IMR-90 (cell line): ENCODE measurements around the gene CTDSPL. TPM values are rescaled to one million over a fixed set of nuclear protein-coding genes. Genes with fewer than 3 reads are reported as not detected.
A peak's percentile ranks its signal among the peaks of the same experiment; 100 is the strongest.

Experiments used
- ATAC-seq: fragments of 200-7000 bp; cut with Tn5 transposase; 2 replicates; pipeline ENCODE4 v1.9.1; 2020; ENCODE audit warnings: low read depth, mild to moderate bottlenecking, moderate library complexity
- BruUV-seq: library from RNA; stranded (reverse); fragments of 400-500 nt; replicated peaks from 2 replicates; lab custom pipeline; 2021; lab: Mats Ljungman, UMichigan
- CTCF ChIA-PET: fragments of 300-600 bp; formaldehyde crosslinking; extraction: SDS; loops from one replicate; lab custom pipeline; 2021; ENCODE audit warnings: antibody characterized with exemption; lab: Yijun Ruan, JAX
- POLR2A ChIA-PET: fragments of 300-600 bp; sonication (Branson Sonifier 250); formaldehyde crosslinking; loops from one replicate; lab custom pipeline; 2022; ENCODE audit warnings: antibody characterized with exemption; ENCODE audit not compliant: unreplicated experiment; lab: Charles Lee
- DNase-seq: peaks from one replicate; pipeline ENCODE4 v3.0.0; 2013
- H2AFZ ChIP-seq: replicated peaks from 2 replicates; pipeline ENCODE3; 2013; ENCODE audit warnings: low read length, mild to moderate bottlenecking; ENCODE audit not compliant: poor library complexity
- H2AK5ac ChIP-seq: 2 replicates; pipeline ENCODE4 v1.6.1; 2013; ENCODE audit warnings: low read depth, low read length, inconsistent platforms
- H2AK9ac ChIP-seq: replicated peaks from 2 replicates; pipeline ENCODE3; 2013; ENCODE audit warnings: mild to moderate bottlenecking, low read depth, low read length, moderate library complexity; ENCODE audit not compliant: poor library complexity
- H2BK120ac ChIP-seq: 2 replicates; pipeline ENCODE4 v1.6.1; 2013; ENCODE audit warnings: low read depth, low read length, inconsistent platforms
- H2BK15ac ChIP-seq: 3 replicates; pipeline ENCODE4 v1.6.1; 2013; ENCODE audit warnings: low read depth, low read length, inconsistent platforms
- H2BK20ac ChIP-seq: 2 replicates; pipeline ENCODE4 v1.6.1; 2013; ENCODE audit warnings: low read depth, mild to moderate bottlenecking, inconsistent platforms, low read length, moderate library complexity
- H2BK5ac ChIP-seq: 2 replicates; pipeline ENCODE4 v1.6.1; 2013; ENCODE audit warnings: mild to moderate bottlenecking, low read depth, low read length, inconsistent platforms; ENCODE audit not compliant: poor library complexity, severe bottlenecking
- H3K14ac ChIP-seq: replicated peaks from 2 replicates; pipeline ENCODE4 v1.6.1; 2013; ENCODE audit warnings: low read depth, low read length, inconsistent platforms
- H3K18ac ChIP-seq: 2 replicates; pipeline ENCODE4 v1.6.1; 2013; ENCODE audit warnings: low read depth, low read length, control low read depth
- H3K23ac ChIP-seq: 2 replicates; pipeline ENCODE4 v1.6.1; 2013; ENCODE audit warnings: low read depth, low read length, inconsistent platforms
- H3K27ac ChIP-seq: 2 replicates; pipeline ENCODE4 v1.5.1; 2013; ENCODE audit warnings: mild to moderate bottlenecking, control low read depth, low read length; ENCODE audit not compliant: insufficient read depth
- H3K27me3 ChIP-seq: 2 replicates; pipeline ENCODE4 v1.6.1; 2013; ENCODE audit warnings: low read length; ENCODE audit not compliant: control insufficient read depth, insufficient read depth
- H3K36me3 ChIP-seq: 2 replicates; pipeline ENCODE4 v1.6.1; 2013; ENCODE audit warnings: low read length, mixed read lengths; ENCODE audit not compliant: control insufficient read depth, insufficient read depth
- H3K4ac ChIP-seq: 2 replicates; pipeline ENCODE4 v1.6.1; 2013; ENCODE audit warnings: low read depth, low read length, inconsistent platforms
- H3K4me1 ChIP-seq: 2 replicates; pipeline ENCODE4 v1.6.1; 2013; ENCODE audit warnings: low read length, mixed read lengths; ENCODE audit not compliant: control insufficient read depth, insufficient read depth
- H3K4me2 ChIP-seq: 2 replicates; pipeline ENCODE4 v1.6.1; 2013; ENCODE audit warnings: low read depth, mild to moderate bottlenecking, control low read depth, low read length, moderate library complexity
- H3K4me3 ChIP-seq: 2 replicates; pipeline ENCODE4 v1.5.1; 2013; ENCODE audit warnings: low read depth, mild to moderate bottlenecking, control low read depth, low read length, moderate library complexity; ENCODE audit not compliant: insufficient read depth
- H3K56ac ChIP-seq: 2 replicates; pipeline ENCODE4 v1.6.1; 2013; ENCODE audit warnings: low read length, inconsistent platforms; ENCODE audit not compliant: insufficient read depth; ENCODE audit errors: extremely low read depth
- H3K79me1 ChIP-seq, 2 experiments: 2 replicates each; pipeline ENCODE4 v1.6.1; 2013; ENCODE audit warnings: low read length in 2 of 2, inconsistent platforms in 1 of 2, low read depth in 1 of 2
- H3K9ac ChIP-seq: 2 replicates; pipeline ENCODE4 v1.6.1; 2013; ENCODE audit warnings: low read depth, low read length, control low read depth
- H3K9me1 ChIP-seq: 2 replicates; pipeline ENCODE4 v1.6.1; 2013; ENCODE audit warnings: low read length, inconsistent platforms; ENCODE audit not compliant: insufficient read depth
- H3K9me3 ChIP-seq: 2 replicates; pipeline ENCODE4 v1.6.1; 2013; ENCODE audit warnings: low read length; ENCODE audit not compliant: control insufficient read depth, insufficient read depth
- H4K20me1 ChIP-seq: 2 replicates; pipeline ENCODE4 v1.6.1; 2013; ENCODE audit warnings: low read length, inconsistent platforms; ENCODE audit not compliant: insufficient read depth
- H4K5ac ChIP-seq: 2 replicates; pipeline ENCODE4 v1.6.1; 2013; ENCODE audit warnings: mild to moderate bottlenecking, low read depth, low read length, control low read depth
- H4K8ac ChIP-seq, 2 experiments: 2 replicates each; pipeline ENCODE4 v1.6.1; 2013; ENCODE audit warnings: low read depth in 2 of 2, low read length in 2 of 2, control low read depth in 1 of 2, inconsistent platforms in 1 of 2
- H4K91ac ChIP-seq: 2 replicates; pipeline ENCODE4 v1.6.1; 2013; ENCODE audit warnings: low read depth, low read length, inconsistent platforms; ENCODE audit not compliant: insufficient read depth
- BHLHE40 ChIP-seq: fragments of 150-350 bp; IDR thresholded peaks from 2 replicates; pipeline ENCODE4 v1.6.1; 2016; ENCODE audit warnings: mild to moderate bottlenecking, low read depth, low read length
- MAZ ChIP-seq: IDR thresholded peaks from 2 replicates; pipeline ENCODE4 v1.6.1; 2012; ENCODE audit warnings: low read depth, mild to moderate bottlenecking, low read length, improper control_type of control experiment, moderate library complexity, borderline replicate concordance
- RAD21 ChIP-seq: IDR thresholded peaks from 2 replicates; pipeline ENCODE4 v1.6.1; 2012; ENCODE audit warnings: low read length, improper control_type of control experiment
- SMC3 ChIP-seq: fragments of 150-350 bp; IDR thresholded peaks from 2 replicates; pipeline ENCODE4 v1.6.1; 2016; ENCODE audit warnings: low read depth, mild to moderate bottlenecking, antibody characterized with exemption, low read length, moderate library complexity
- WGBS, 2 experiments: methylation state at CpG; one replicate each; pipeline versions ENCODE4 v1.1.5 to v1.1.7; 2013; ENCODE audit warnings: missing lambda C conversion rate in 2 of 2; ENCODE audit not compliant: insufficient read length in 1 of 2; ENCODE audit errors: extremely low coverage in 2 of 2; 5-methylcytosine and 5-hydroxymethylcytosine counted together
- dilution Hi-C: fragments of 300-500 bp; cut with HindIII; formaldehyde crosslinking; loops from one replicate; pipeline ENCODE4 v1.14.3; 2018; ENCODE audit warnings: low sequenced_read_pairs; ENCODE audit not compliant: unreplicated experiment
- in situ Hi-C: fragments of 300-500 bp; cut with MboI; formaldehyde crosslinking; loops from 3 replicates; pipeline ENCODE4 v1.14.3; 2019; ENCODE audit warnings: low sequenced_read_pairs, inconsistent platforms, mixed read lengths
- intact Hi-C: fragments of 100-400 bp; cut with micrococcal nuclease; formaldehyde crosslinking; loops from 2 replicates; pipeline ENCODE4 v1.10.0; 2022
- polyA plus RNA-seq, 3 experiments: library from polyadenylated mRNA; depleted of rRNA; stranded (reverse); fragments of >200 nt; gene quantifications; 2 replicates each; pipeline ENCODE4 v1.2.3, GENCODE V29; 2012; ENCODE audit warnings: low replicate concordance in 1 of 3
- total RNA-seq: library from RNA; depleted of rRNA; stranded (reverse); fragments of >200 nt; gene quantifications from 2 replicates; pipeline ENCODE4 v1.2.3, GENCODE V29; 2012
- TF ChIP-seq, protein P1 (sequence below): conservative IDR thresholded peaks from 2 replicates; pipeline ENCODE4 v1.5.1; 2012; ENCODE audit warnings: mild to moderate bottlenecking, low read depth, low read length, improper control_type of control experiment

The CTDSPL gene
- total and polyA plus RNA-seq, 2 of the 4 experiments (the other 2 are of a cell fraction): 24.5 to 29.0 TPM

DNA sequence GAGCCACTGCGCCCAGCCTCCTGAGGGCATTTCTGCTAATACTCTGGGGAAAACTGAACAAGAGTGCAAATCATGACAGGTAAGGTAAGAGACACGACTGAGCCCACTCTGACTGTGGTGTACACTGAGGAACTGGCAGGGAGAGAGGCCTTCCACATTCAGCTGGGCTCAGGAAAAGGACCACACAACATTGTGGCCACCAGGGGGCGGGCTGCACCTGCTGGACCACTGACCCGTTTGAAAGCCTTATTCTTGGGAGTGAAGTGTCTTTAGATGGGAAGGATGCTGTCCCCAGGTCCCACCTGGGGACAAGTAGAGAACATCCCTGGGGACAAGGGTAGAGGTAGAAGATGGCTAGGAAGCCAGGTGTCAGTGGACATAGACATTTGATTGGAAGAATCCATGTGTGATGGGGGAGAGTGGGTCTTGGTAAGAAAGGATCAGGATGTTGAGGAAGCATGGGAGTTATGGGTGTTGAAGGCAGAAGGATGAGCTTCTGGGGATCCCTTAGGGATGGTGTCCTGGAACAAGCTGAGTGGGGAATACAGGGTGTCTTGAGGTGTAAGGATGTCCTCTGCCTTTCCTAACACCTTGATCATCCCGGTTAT, 6.2 kb upstream of the CTDSPL start:
- H4K20me1 ChIP-seq: peaks cover 8% of the 10 kb centered on the region
- ATAC-seq: peak; percentile 59
- H3K79me1 ChIP-seq: peaks cover 11 to 26% of the 10 kb centered on the region in 2 experiments; a peak in 3 of 4 replicates
- no peaks in the 10 kb centered on the region for H3K9me3 ChIP-seq
- H4K91ac ChIP-seq: no peak overlapping the region
- 40% methylated on average over 2 of the region's 5 CpGs; no CpG with 5 or more reads in 1 of the 2 experiments for WGBS, 2 experiments
- intact Hi-C loops: loop anchor here (1.0 kb wide), 3 partner anchors 112 to 148 kb away; no protein-coding TSS in a partner anchor
- H3K9ac ChIP-seq: no peak overlapping the region
- H3K27me3 ChIP-seq: no peaks in the 10 kb centered on the region
- dilution Hi-C loops: no loop called here
- peak; percentile 63 for DNase-seq
- ChIA-PET POLR2A (no interaction called here), CTCF (interaction anchor here (0.6 to 4.1 kb wide), 16 partner anchors 9 to 148 kb away, joined by 3 to 31 read pairs (median 4); no protein-coding TSS in a partner anchor)
- H2BK5ac ChIP-seq: no peak overlapping the region
- H3K27ac ChIP-seq: no peak overlapping the region
- peaks cover 6% of the 10 kb centered on the region; the same call in 1 of the 2 replicates for H3K9me1 ChIP-seq
- peak; percentile 95 for TF ChIP-seq SMC3
- no peak for TF ChIP-seq MAZ
- peak; percentile 97 for TF ChIP-seq RAD21
- TF ChIP-seq, protein P1, sequence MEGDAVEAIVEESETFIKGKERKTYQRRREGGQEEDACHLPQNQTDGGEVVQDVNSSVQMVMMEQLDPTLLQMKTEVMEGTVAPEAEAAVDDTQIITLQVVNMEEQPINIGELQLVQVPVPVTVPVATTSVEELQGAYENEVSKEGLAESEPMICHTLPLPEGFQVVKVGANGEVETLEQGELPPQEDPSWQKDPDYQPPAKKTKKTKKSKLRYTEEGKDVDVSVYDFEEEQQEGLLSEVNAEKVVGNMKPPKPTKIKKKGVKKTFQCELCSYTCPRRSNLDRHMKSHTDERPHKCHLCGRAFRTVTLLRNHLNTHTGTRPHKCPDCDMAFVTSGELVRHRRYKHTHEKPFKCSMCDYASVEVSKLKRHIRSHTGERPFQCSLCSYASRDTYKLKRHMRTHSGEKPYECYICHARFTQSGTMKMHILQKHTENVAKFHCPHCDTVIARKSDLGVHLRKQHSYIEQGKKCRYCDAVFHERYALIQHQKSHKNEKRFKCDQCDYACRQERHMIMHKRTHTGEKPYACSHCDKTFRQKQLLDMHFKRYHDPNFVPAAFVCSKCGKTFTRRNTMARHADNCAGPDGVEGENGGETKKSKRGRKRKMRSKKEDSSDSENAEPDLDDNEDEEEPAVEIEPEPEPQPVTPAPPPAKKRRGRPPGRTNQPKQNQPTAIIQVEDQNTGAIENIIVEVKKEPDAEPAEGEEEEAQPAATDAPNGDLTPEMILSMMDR: peak; percentile 90
- TF ChIP-seq BHLHE40: no peak
- H2BK20ac ChIP-seq: no peak overlapping the region
- no peak overlapping the region for H3K14ac ChIP-seq
- in situ Hi-C loops: loop anchor here (5.0 kb wide), 1 partner anchor 107 kb away; no protein-coding TSS in a partner anchor
- no peak overlapping the region for H3K18ac ChIP-seq
- H3K4ac ChIP-seq: no peak overlapping the region
- H2AK5ac ChIP-seq: no peak overlapping the region
- no peak overlapping the region for H3K4me3 ChIP-seq
- no peak overlapping the region for H2BK120ac ChIP-seq
- H3K4me1 ChIP-seq: peaks cover 9% of the 10 kb centered on the region
- no peak overlapping the region for H3K4me2 ChIP-seq
- peaks cover 3% of the 10 kb centered on the region; the same call in 1 of the 2 replicates for H3K36me3 ChIP-seq
- H4K5ac ChIP-seq: no peak overlapping the region
- no peak overlapping the region for H4K8ac ChIP-seq
- BruUV-seq: no TSS peak
- H3K56ac ChIP-seq: no peak overlapping the region
- H2AK9ac ChIP-seq: peak overlapping the region; percentile 23
- H2BK15ac ChIP-seq: no peak overlapping the region
- H2AFZ ChIP-seq: peak overlapping the region; percentile 67
- no peak overlapping the region for H3K23ac ChIP-seq
